ENCODE data around the gene CAPZA2. TPM values are rescaled to one million over a fixed set of nuclear protein-coding genes. Genes with fewer than 3 reads are reported as not detected.

CAPZA2 gene
- total RNA-seq, 1 experiment from 2014 or later: 153 TPM

DNA sequence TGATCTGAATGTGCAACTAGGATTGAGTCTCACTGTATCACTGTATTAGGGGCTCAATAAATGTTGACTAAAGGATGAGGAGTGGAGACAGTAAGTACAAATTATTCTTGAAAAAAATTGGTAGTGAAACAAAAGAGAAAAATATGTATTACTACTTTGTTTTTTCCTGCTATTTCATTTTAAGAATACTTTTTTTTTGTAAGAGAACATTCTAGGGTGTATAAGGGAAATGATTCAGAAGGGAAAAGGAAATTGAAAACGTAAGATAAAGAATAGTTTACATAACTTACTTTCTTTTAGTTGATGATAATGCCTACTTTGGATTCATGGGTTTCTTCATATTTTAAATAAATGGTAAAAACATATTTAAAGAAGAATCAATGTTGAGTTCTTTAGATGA is 9.6 kb downstream of the CAPZA2 start:
- Mint-ChIP-seq H3K27ac (peak overlapping the region; percentile 67; the same call in 1 of the 2 replicates), H3K9me3 (no peaks in the 10 kb centered on the region), H3K27me3 (ENCODE audit: low read depth) (no peaks in the 10 kb centered on the region), H3K36me3 (peaks cover 8% of the 10 kb centered on the region), H3K4me1 (peaks cover 30% of the 10 kb centered on the region), H3K4me3 (no peak overlapping the region)
- TF ChIP-seq SMAD3 (CRISPR knock-in tag; IDR thresholded peaks at IDR 0.05; ENCODE audit: borderline replicate concordance) (no peak), ZBTB21 (CRISPR knock-in tag; IDR thresholded peaks at IDR 0.05; ENCODE audit: borderline replicate concordance) (no peak), ZNF317 (CRISPR knock-in tag; IDR thresholded peaks at IDR 0.05; ENCODE audit: borderline replicate concordance, low read depth) (no peak)
- TF ChIP-seq, protein P1, sequence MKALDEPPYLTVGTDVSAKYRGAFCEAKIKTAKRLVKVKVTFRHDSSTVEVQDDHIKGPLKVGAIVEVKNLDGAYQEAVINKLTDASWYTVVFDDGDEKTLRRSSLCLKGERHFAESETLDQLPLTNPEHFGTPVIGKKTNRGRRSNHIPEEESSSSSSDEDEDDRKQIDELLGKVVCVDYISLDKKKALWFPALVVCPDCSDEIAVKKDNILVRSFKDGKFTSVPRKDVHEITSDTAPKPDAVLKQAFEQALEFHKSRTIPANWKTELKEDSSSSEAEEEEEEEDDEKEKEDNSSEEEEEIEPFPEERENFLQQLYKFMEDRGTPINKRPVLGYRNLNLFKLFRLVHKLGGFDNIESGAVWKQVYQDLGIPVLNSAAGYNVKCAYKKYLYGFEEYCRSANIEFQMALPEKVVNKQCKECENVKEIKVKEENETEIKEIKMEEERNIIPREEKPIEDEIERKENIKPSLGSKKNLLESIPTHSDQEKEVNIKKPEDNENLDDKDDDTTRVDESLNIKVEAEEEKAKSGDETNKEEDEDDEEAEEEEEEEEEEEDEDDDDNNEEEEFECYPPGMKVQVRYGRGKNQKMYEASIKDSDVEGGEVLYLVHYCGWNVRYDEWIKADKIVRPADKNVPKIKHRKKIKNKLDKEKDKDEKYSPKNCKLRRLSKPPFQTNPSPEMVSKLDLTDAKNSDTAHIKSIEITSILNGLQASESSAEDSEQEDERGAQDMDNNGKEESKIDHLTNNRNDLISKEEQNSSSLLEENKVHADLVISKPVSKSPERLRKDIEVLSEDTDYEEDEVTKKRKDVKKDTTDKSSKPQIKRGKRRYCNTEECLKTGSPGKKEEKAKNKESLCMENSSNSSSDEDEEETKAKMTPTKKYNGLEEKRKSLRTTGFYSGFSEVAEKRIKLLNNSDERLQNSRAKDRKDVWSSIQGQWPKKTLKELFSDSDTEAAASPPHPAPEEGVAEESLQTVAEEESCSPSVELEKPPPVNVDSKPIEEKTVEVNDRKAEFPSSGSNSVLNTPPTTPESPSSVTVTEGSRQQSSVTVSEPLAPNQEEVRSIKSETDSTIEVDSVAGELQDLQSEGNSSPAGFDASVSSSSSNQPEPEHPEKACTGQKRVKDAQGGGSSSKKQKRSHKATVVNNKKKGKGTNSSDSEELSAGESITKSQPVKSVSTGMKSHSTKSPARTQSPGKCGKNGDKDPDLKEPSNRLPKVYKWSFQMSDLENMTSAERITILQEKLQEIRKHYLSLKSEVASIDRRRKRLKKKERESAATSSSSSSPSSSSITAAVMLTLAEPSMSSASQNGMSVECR (CRISPR knock-in tag; IDR thresholded peaks at IDR 0.05; ENCODE audit: borderline replicate concordance): no peak
- ATAC-seq (no peak), DNase-seq (ENCODE audit: low spot score) (no peak)
- CTCF ChIA-PET: no interaction called here
- POLR2A ChIA-PET: no interaction called here

DNA sequence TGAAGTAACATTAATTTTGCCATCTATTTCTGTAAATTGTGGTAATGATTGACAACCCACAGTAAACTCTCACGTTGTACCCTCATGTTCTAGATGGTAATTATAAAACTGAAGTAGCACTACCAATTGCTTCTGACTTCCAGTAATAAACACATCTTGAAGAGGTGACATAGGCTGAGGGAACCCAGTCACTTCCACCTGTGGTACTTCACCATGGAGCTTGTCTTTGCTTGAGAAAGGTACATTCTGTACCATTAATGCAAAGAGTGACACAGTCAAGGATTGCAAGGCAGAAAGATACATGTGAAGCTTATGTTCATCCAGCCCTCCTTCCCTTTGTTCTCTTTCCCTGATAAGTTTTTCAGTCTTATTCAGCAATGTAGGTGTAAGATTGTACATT is 11.2 kb downstream of the CAPZA2 start:
- POLR2A ChIA-PET: no interaction called here
- no peaks in the 10 kb centered on the region for H3K27me3 Mint-ChIP-seq (ENCODE audit: low read depth)

DNA sequence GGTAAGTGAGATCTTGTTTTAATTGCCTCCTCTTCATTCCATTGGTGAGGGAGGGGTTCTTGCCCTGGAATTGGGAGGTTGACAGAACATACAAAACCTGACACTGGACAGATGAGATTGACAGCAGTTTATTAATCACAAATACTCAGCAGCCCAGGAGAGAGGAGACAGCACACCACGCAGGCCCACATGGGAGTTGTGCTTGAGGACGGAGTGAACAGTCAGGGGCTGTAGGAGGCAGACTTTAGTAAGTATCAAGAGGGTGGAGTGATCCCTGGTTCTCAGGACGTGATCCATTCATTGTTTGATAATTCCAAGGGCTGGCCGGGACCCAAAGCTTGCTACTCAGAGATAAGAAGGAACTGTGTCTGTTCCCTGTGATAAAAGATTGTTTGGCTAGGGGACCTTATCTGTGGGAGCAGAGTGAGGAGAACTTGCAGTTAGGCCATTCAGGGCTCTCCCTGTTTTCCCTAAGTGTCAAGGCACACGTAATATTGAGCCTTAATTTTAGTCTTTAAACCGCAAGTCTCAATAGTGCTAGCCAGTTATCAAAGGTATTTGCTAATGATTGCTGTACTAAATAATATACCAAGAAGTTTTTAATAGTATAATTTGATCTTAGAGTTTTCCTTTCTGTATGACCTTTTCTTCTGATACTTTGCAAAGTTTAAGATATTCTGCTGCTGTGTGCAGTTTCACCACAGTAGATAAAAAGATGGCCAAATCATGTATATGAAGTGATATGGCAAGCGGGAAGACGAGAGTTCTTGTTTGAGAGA is 14.5 kb downstream of the CAPZA2 start:
- Mint-ChIP-seq H3K27me3 (ENCODE audit: low read depth) (no peaks in the 10 kb centered on the region), H3K9me3 (no peaks in the 10 kb centered on the region), H3K27ac (no peak overlapping the region), H3K4me3 (no peak overlapping the region), H3K4me1 (peaks cover 7% of the 10 kb centered on the region), H3K36me3 (peaks cover 8% of the 10 kb centered on the region)
- DNase-seq (ENCODE audit: low spot score) (no peak), ATAC-seq (peak; percentile 84)
- TF ChIP-seq FOXK1 (CRISPR knock-in tag; IDR thresholded peaks at IDR 0.05): no peak
- no peak for TF ChIP-seq ZNF219 (CRISPR knock-in tag; IDR thresholded peaks at IDR 0.05; ENCODE audit: borderline replicate concordance)
- TF ChIP-seq, protein P2, sequence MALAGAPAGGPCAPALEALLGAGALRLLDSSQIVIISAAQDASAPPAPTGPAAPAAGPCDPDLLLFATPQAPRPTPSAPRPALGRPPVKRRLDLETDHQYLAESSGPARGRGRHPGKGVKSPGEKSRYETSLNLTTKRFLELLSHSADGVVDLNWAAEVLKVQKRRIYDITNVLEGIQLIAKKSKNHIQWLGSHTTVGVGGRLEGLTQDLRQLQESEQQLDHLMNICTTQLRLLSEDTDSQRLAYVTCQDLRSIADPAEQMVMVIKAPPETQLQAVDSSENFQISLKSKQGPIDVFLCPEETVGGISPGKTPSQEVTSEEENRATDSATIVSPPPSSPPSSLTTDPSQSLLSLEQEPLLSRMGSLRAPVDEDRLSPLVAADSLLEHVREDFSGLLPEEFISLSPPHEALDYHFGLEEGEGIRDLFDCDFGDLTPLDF (CRISPR knock-in tag; IDR thresholded peaks at IDR 0.05): no peak
- TF ChIP-seq ZNF423 (CRISPR knock-in tag; IDR thresholded peaks at IDR 0.05): no peak
- no peak for TF ChIP-seq SMAD3 (CRISPR knock-in tag; IDR thresholded peaks at IDR 0.05; ENCODE audit: borderline replicate concordance)
- no peak for TF ChIP-seq CREM (CRISPR knock-in tag; IDR thresholded peaks at IDR 0.05)
- POLR2A ChIA-PET: interaction anchor here (0.5 kb wide), 1 partner anchor 38 kb away, joined by 3 read pairs; no protein-coding TSS in a partner anchor
- CTCF ChIA-PET: no interaction called here

More for the DNA sequence above, 11.2 kb downstream of the CAPZA2 start:
- Mint-ChIP-seq H3K27ac (peak overlapping the region; percentile 39; the same call in 1 of the 2 replicates), H3K4me3 (no peak overlapping the region), H3K36me3 (peaks cover 8% of the 10 kb centered on the region), H3K4me1 (peaks cover 25% of the 10 kb centered on the region), H3K9me3 (no peaks in the 10 kb centered on the region)
- CTCF ChIA-PET: no interaction called here
- no peak for DNase-seq (ENCODE audit: low spot score)
- no peak for ATAC-seq
- TF ChIP-seq ZNF671 (CRISPR knock-in tag; IDR thresholded peaks at IDR 0.05): no peak

DNA sequence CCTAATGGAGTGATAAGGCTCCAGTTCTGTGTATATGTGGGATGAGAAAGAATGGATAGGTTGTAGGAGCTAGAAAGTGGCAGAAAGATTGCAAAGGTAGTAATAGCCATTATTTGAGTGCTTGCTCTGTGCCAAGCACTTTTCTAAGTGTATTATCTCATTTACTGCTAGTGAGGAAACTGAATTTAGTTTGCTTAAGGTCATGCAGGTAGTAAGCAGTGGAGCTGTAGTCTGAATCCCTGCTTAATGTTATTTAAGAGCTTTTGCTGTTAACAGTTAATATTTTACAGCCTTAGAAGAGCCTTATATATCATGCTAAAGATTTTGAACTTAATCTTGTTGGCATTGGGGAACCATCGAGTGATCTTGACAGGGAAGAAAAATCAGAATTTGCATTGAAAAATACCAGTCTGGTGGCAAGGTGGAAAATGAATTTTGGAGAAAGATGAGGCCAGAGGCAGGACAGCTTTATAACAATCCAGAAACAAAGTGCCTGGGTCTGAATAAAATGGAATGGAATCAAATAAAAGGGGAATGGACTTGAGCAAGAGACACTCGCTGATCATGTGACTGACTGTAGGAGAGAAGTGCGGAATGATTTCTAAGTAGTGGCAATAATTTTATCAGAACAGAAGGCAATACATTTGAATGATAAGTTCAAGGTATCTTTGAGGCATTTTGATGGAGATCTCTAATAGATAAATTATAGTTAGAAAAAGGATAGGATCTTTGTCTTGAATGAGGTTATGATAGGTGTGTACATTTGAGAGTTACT is 15.2 kb downstream of the CAPZA2 start:
- ATAC-seq: no peak
- H3K36me3 Mint-ChIP-seq: peaks cover 8% of the 10 kb centered on the region
- no peak overlapping the region for H3K4me3 Mint-ChIP-seq
- DNase-seq (ENCODE audit: low spot score): no peak
- peaks cover 11% of the 10 kb centered on the region for H3K4me1 Mint-ChIP-seq
- no peaks in the 10 kb centered on the region for H3K9me3 Mint-ChIP-seq
- H3K27ac Mint-ChIP-seq: no peak overlapping the region
- ChIA-PET POLR2A (interaction anchor here (0.5 kb wide), 1 partner anchor 37 kb away, joined by 3 read pairs; no protein-coding TSS in a partner anchor), CTCF (no interaction called here)
- H3K27me3 Mint-ChIP-seq (ENCODE audit: low read depth): no peaks in the 10 kb centered on the region
- TF ChIP-seq OVOL2 (CRISPR knock-in tag; IDR thresholded peaks at IDR 0.05; ENCODE audit: borderline replicate concordance) (no peak), ZBTB21 (CRISPR knock-in tag; IDR thresholded peaks at IDR 0.05; ENCODE audit: borderline replicate concordance) (no peak), FOXJ3 (CRISPR knock-in tag; IDR thresholded peaks at IDR 0.05; ENCODE audit: borderline replicate concordance) (no peak), TCF7 (CRISPR knock-in tag; IDR thresholded peaks at IDR 0.05; ENCODE audit: low read depth) (no peak), MYBL2 (CRISPR knock-in tag; IDR thresholded peaks at IDR 0.05) (no peak)
- TF ChIP-seq, protein P3, sequence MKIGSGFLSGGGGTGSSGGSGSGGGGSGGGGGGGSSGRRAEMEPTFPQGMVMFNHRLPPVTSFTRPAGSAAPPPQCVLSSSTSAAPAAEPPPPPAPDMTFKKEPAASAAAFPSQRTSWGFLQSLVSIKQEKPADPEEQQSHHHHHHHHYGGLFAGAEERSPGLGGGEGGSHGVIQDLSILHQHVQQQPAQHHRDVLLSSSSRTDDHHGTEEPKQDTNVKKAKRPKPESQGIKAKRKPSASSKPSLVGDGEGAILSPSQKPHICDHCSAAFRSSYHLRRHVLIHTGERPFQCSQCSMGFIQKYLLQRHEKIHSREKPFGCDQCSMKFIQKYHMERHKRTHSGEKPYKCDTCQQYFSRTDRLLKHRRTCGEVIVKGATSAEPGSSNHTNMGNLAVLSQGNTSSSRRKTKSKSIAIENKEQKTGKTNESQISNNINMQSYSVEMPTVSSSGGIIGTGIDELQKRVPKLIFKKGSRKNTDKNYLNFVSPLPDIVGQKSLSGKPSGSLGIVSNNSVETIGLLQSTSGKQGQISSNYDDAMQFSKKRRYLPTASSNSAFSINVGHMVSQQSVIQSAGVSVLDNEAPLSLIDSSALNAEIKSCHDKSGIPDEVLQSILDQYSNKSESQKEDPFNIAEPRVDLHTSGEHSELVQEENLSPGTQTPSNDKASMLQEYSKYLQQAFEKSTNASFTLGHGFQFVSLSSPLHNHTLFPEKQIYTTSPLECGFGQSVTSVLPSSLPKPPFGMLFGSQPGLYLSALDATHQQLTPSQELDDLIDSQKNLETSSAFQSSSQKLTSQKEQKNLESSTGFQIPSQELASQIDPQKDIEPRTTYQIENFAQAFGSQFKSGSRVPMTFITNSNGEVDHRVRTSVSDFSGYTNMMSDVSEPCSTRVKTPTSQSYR (CRISPR knock-in tag; IDR thresholded peaks at IDR 0.05): no peak
- TF ChIP-seq, protein P4, sequence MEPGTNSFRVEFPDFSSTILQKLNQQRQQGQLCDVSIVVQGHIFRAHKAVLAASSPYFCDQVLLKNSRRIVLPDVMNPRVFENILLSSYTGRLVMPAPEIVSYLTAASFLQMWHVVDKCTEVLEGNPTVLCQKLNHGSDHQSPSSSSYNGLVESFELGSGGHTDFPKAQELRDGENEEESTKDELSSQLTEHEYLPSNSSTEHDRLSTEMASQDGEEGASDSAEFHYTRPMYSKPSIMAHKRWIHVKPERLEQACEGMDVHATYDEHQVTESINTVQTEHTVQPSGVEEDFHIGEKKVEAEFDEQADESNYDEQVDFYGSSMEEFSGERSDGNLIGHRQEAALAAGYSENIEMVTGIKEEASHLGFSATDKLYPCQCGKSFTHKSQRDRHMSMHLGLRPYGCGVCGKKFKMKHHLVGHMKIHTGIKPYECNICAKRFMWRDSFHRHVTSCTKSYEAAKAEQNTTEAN (CRISPR knock-in tag; IDR thresholded peaks at IDR 0.05): no peak

Data from WTC11 (cell line).